Activated CD4-positive, alpha-beta T cell treated with anti-CD3 and anti-CD28 coated beads, Interleukin-2, amount 10 ng/mL, durations not matched to agents 7 days and 5 days (primary cell): Measurements from ENCODE around the gene ZNF460. TPM values are rescaled to one million over a fixed set of nuclear protein-coding genes. Genes with fewer than 3 reads are reported as not detected.
A peak's percentile ranks its signal among the peaks of the same experiment; 100 is the strongest.

Experiments used
- CTCF ChIA-PET: fragments of 350-600 bp; sonication (Branson Sonifier 250); formaldehyde crosslinking; loops from one replicate; lab custom pipeline; 2021; ENCODE audit warnings: antibody characterized with exemption; lab: Charles Lee
- POLR2A ChIA-PET: fragments of 350-600 bp; sonication (Branson Sonifier 250); formaldehyde crosslinking; loops from one replicate; lab custom pipeline; 2021; ENCODE audit warnings: antibody characterized with exemption; lab: Charles Lee
- DNase-seq: peaks from one replicate; pipeline ENCODE4 v3.0.0-alpha.2; 2020
- H3K27ac Mint-ChIP-seq: one replicate; pipeline ENCODE4 v1.8.0; 2021; ENCODE audit warnings: mild to moderate bottlenecking, moderate library complexity, mixed read lengths
- H3K27me3 Mint-ChIP-seq: one replicate; pipeline ENCODE4 v1.8.0; 2021; ENCODE audit warnings: mixed read lengths
- H3K36me3 Mint-ChIP-seq: one replicate; pipeline ENCODE4 v1.8.0; 2021; ENCODE audit warnings: low read depth, mixed read lengths
- H3K4me1 Mint-ChIP-seq: one replicate; pipeline ENCODE4 v1.8.0; 2021; ENCODE audit warnings: mixed read lengths
- H3K4me3 Mint-ChIP-seq: one replicate; pipeline ENCODE4 v1.8.0; 2021; ENCODE audit warnings: mild to moderate bottlenecking, moderate library complexity, mixed read lengths
- H3K9me3 Mint-ChIP-seq: one replicate; pipeline ENCODE4 v1.8.0; 2021; ENCODE audit warnings: mixed read lengths
- total RNA-seq, 2 experiments: library from RNA; stranded (reverse); gene quantifications; one replicate each; pipeline ENCODE4 v1.2.3, GENCODE V29; 2021

Gene ZNF460
- total RNA-seq, 2 experiments from 2014 or later: 41.3 to 45.0 TPM

- H3K4me3 Mint-ChIP-seq: peak overlapping the region; percentile 85
- no peak for DNase-seq
- H3K27ac Mint-ChIP-seq: peak overlapping the region; percentile 97
- ChIA-PET CTCF (interaction anchor here (0.6 to 1.1 kb wide), 2 partner anchors 141 to 1198 kb away, joined by 3 read pairs; no protein-coding TSS in a partner anchor), POLR2A (no interaction called here)
- H3K4me1 Mint-ChIP-seq: peaks cover 29% of the 10 kb centered on the region
- peaks cover 19% of the 10 kb centered on the region for H3K9me3 Mint-ChIP-seq
- peaks cover 17% of the 10 kb centered on the region for H3K27me3 Mint-ChIP-seq
- H3K36me3 Mint-ChIP-seq: peaks cover 54% of the 10 kb centered on the region
Observed at GRCh38 chr19:57321751-57322150, 41.5 kb downstream of the ZNF460 start.

- peaks cover 42% of the 10 kb centered on the region for H3K9me3 Mint-ChIP-seq
- CTCF ChIA-PET: no interaction called here
- no peak overlapping the region for H3K4me3 Mint-ChIP-seq
- POLR2A ChIA-PET: no interaction called here
- peaks cover 25% of the 10 kb centered on the region for H3K4me1 Mint-ChIP-seq
- H3K36me3 Mint-ChIP-seq: peaks cover 85% of the 10 kb centered on the region
- no peak overlapping the region for H3K27ac Mint-ChIP-seq
- no peaks in the 10 kb centered on the region for H3K27me3 Mint-ChIP-seq
- DNase-seq: no peak
Observed at GRCh38 chr19:57324992-57325391, 44.7 kb downstream of the ZNF460 start.

GRCh38 chr19:57327993-57328392 lies 47.7 kb downstream of the ZNF460 start:
- H3K4me3 Mint-ChIP-seq: no peak overlapping the region
- ChIA-PET CTCF (no interaction called here), POLR2A (no interaction called here)
- no peaks in the 10 kb centered on the region for H3K27me3 Mint-ChIP-seq
- H3K9me3 Mint-ChIP-seq: peaks cover 46% of the 10 kb centered on the region
- H3K4me1 Mint-ChIP-seq: peaks cover 2% of the 10 kb centered on the region
- peaks cover 81% of the 10 kb centered on the region for H3K36me3 Mint-ChIP-seq
- no peak for DNase-seq
- H3K27ac Mint-ChIP-seq: no peak overlapping the region

- no peak overlapping the region for H3K27ac Mint-ChIP-seq
- ChIA-PET CTCF (no interaction called here), POLR2A (no interaction called here)
- H3K27me3 Mint-ChIP-seq: no peaks in the 10 kb centered on the region
- no peaks in the 10 kb centered on the region for H3K4me1 Mint-ChIP-seq
- no peak overlapping the region for H3K4me3 Mint-ChIP-seq
- peaks cover 38% of the 10 kb centered on the region for H3K9me3 Mint-ChIP-seq
- H3K36me3 Mint-ChIP-seq: peaks cover 44% of the 10 kb centered on the region
- no peak for DNase-seq
Observed at GRCh38 chr19:57334191-57334590, 53.9 kb downstream of the ZNF460 start.

- H3K27ac Mint-ChIP-seq: no peak overlapping the region
- peaks cover 27% of the 10 kb centered on the region for H3K9me3 Mint-ChIP-seq
- POLR2A ChIA-PET: interaction anchor here (0.6 kb wide), 1 partner anchor 16 kb away, joined by 3 read pairs; no protein-coding TSS in a partner anchor
- CTCF ChIA-PET: no interaction called here
- DNase-seq: no peak
- H3K36me3 Mint-ChIP-seq: peaks cover 20% of the 10 kb centered on the region
- no peaks in the 10 kb centered on the region for H3K4me1 Mint-ChIP-seq
- no peaks in the 10 kb centered on the region for H3K27me3 Mint-ChIP-seq
- H3K4me3 Mint-ChIP-seq: no peak overlapping the region
Observed at GRCh38 chr19:57338877-57339276, 58.6 kb downstream of the ZNF460 start.

- H3K27me3 Mint-ChIP-seq: no peaks in the 10 kb centered on the region
- H3K4me3 Mint-ChIP-seq: no peak overlapping the region
- H3K4me1 Mint-ChIP-seq: no peaks in the 10 kb centered on the region
- no peak for DNase-seq
- ChIA-PET POLR2A (no interaction called here), CTCF (no interaction called here)
- no peak overlapping the region for H3K27ac Mint-ChIP-seq
- peaks cover 14% of the 10 kb centered on the region for H3K9me3 Mint-ChIP-seq
- peaks cover 7% of the 10 kb centered on the region for H3K36me3 Mint-ChIP-seq
Observed at GRCh38 chr19:57342582-57342981, 62.3 kb downstream of the ZNF460 start.

Other genes with a start within 250 kb of the ZNF460 start
- gene USP29, start 160.5 kb upstream of the ZNF460 start, total RNA-seq: not detected
- not detected for gene ZIM3, start 135.3 kb upstream of the ZNF460 start, total RNA-seq
- not detected for gene DUXA, start 113.0 kb upstream of the ZNF460 start, total RNA-seq
- gene ZNF264, start 89.0 kb upstream of the ZNF460 start, total RNA-seq: 10 to 100 TPM; 30.9 to 37.4 TPM
- 1 to 10 TPM in 1 of 2 experiments, under 1 TPM in 1; 0.81 to 1.9 TPM for gene AURKC, start 49.5 kb upstream of the ZNF460 start, total RNA-seq
- gene ZNF805, start 39.9 kb upstream of the ZNF460 start, total RNA-seq: 10 to 100 TPM; 10.9 to 11.2 TPM
- gene ZNF543, start 40.0 kb downstream of the ZNF460 start, total RNA-seq: 1 to 10 TPM; 8.7 to 9.1 TPM
- 1 to 10 TPM; 9.0 TPM for gene ZNF304, start 70.8 kb downstream of the ZNF460 start, total RNA-seq
- 10 to 100 TPM in 1 of 2 experiments, 1 to 10 TPM in 1; 9.0 to 10.3 TPM for gene TRAPPC2B, start 83.1 kb downstream of the ZNF460 start, total RNA-seq
- gene ZNF547, start 83.1 kb downstream of the ZNF460 start, total RNA-seq: 1 to 10 TPM; 4.6 TPM
- gene ZNF548, start 109.4 kb downstream of the ZNF460 start, total RNA-seq: 10 to 100 TPM; 29.1 to 31.8 TPM
- 10 to 100 TPM; 14.3 to 15.7 TPM for gene ZNF17, start 130.7 kb downstream of the ZNF460 start, total RNA-seq
- 10 to 100 TPM; 11.2 to 12.5 TPM for gene ZNF749, start 154.8 kb downstream of the ZNF460 start, total RNA-seq
- under 1 TPM; 0.15 to 0.21 TPM for gene VN1R1, start 176.7 kb downstream of the ZNF460 start, total RNA-seq
- gene ZNF772, start 197.1 kb downstream of the ZNF460 start, total RNA-seq: 1 to 10 TPM; 9.0 to 9.2 TPM
- gene ZNF419, start 207.3 kb downstream of the ZNF460 start, total RNA-seq: 10 to 100 TPM in 1 of 2 experiments, 1 to 10 TPM in 1; 9.8 to 11.4 TPM
- 10 to 100 TPM; 10.6 to 11.0 TPM for gene ZNF773, start 219.5 kb downstream of the ZNF460 start, total RNA-seq
- gene ZNF549, start 246.9 kb downstream of the ZNF460 start, total RNA-seq: 1 to 10 TPM; 9.0 to 9.1 TPM